HG03457 (cell line): ENCODE data around the gene TLNRD1.
"Not testable (repeated sequence)": the region's sequence is repeated elsewhere in the genome, so short reads cannot be mapped to it uniquely, and the experiment has no call there.

Experiments used
- ATAC-seq: cut with Tn5 transposase; IDR thresholded peaks from one replicate; pipeline ENCODE4 v1.9.1; 2021; ENCODE audit warnings: moderate number of reproducible peaks; ENCODE audit not compliant: unreplicated experiment

TLNRD1 gene

GRCh38 chr15:81000624-81001151 lies at the start of gene TLNRD1:
TSS of gene TLNRD1 (plus strand) at chr15:81000923. CDS start at chr15:81002272, 1,349 bp downstream.
- ATAC-seq: peak; percentile 50

GRCh38 chr15:80951941-80952340 lies 48.8 kb upstream of the TLNRD1 start:
- no peak for ATAC-seq

- no peak for ATAC-seq
These were observed 47.4 kb upstream of the TLNRD1 start for GRCh38 chr15:80953001-80953952.

- ATAC-seq: no peak
These were observed 46.6 kb upstream of the TLNRD1 start for GRCh38 chr15:80953953-80954778.

- not testable (repeated sequence) for ATAC-seq
These were observed 44.9 kb upstream of the TLNRD1 start for GRCh38 chr15:80955571-80956452.

GRCh38 chr15:80957556-80957955 lies 43.2 kb upstream of the TLNRD1 start:
- no peak for ATAC-seq

GRCh38 chr15:80957976-80958375 lies 42.7 kb upstream of the TLNRD1 start:
- ATAC-seq: no peak

GRCh38 chr15:80958818-80959495 lies 41.8 kb upstream of the TLNRD1 start:
- ATAC-seq: no peak

- not testable (repeated sequence) for ATAC-seq
These were observed 35.3 kb upstream of the TLNRD1 start for GRCh38 chr15:80965454-80965853.

GRCh38 chr15:80966431-80967197 lies 34.1 kb upstream of the TLNRD1 start:
- ATAC-seq: no peak

GRCh38 chr15:80967451-80967850 lies 33.3 kb upstream of the TLNRD1 start:
- no peak for ATAC-seq

- ATAC-seq: no peak
These were observed 32.7 kb upstream of the TLNRD1 start for GRCh38 chr15:80967991-80968510.

GRCh38 chr15:80969316-80969715 lies 31.4 kb upstream of the TLNRD1 start:
- no peak for ATAC-seq

- no peak for ATAC-seq
These were observed 30.6 kb upstream of the TLNRD1 start for GRCh38 chr15:80970018-80970657.

- no peak for ATAC-seq
These were observed 30.1 kb upstream of the TLNRD1 start for GRCh38 chr15:80970658-80971057.

GRCh38 chr15:80971143-80971542 lies 29.6 kb upstream of the TLNRD1 start:
- no peak for ATAC-seq

- ATAC-seq: no peak
These were observed 28.4 kb upstream of the TLNRD1 start for GRCh38 chr15:80972276-80972675.

- ATAC-seq: no peak
These were observed 25.8 kb upstream of the TLNRD1 start for GRCh38 chr15:80974914-80975313.
